Measurements from ENCODE around the gene NOS1AP. TPM values are rescaled to one million over a fixed set of nuclear protein-coding genes. Genes with fewer than 3 reads are reported as not detected.
"Not testable (repeated sequence)": the region's sequence is repeated elsewhere in the genome, so short reads cannot be mapped to it uniquely, and the experiment has no call there.

Gene NOS1AP
- polyA plus RNA-seq, 6 donors from 2014 or later, result not detected

- no peak for ATAC-seq (ENCODE audit: low read depth in 2 of 2)
- peaks cover 17 to 44% (median 36%) of the 10 kb centered on the region in 3 donors for H3K27me3 Mint-ChIP-seq
- no peak for DNase-seq
- no peaks in the 10 kb centered on the region for H3K4me1 Mint-ChIP-seq
- no peak overlapping the region for H3K27ac Mint-ChIP-seq
- no peaks in the 10 kb centered on the region for H3K9me3 Mint-ChIP-seq
- H3K36me3 Mint-ChIP-seq, result no peaks in the 10 kb centered on the region
- H3K4me3 Mint-ChIP-seq, result no peak overlapping the region
Measured at GRCh38 chr1:162333991-162334390, 264.5 kb downstream of the NOS1AP start.

DNA sequence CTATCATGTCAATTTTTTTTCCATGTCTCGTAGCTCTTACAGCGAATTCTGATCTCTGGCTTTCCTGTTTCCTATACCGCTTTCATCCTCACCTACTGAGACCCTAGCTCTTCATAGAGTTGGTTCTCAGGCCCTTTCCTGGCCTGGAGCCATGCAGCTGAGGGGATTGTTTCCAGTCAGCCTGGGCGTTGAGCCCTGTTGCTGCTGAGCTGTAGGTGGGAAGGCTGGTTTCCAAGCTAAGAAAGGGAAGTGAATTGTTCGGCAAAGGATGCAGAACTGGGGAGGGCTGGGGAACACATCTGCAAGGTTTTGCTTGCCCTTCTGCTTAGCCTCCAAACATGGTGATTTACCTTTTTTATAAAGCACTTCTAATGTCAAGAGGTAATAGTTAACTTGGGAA lies 265.6 kb downstream of the NOS1AP start:
- ATAC-seq (ENCODE audit: low read depth in 2 of 2), result no peak
- Mint-ChIP-seq H3K36me3 (no peaks in the 10 kb centered on the region), H3K9me3 (no peaks in the 10 kb centered on the region), H3K4me3 (no peak overlapping the region), H3K27ac (no peak overlapping the region), H3K4me1 (no peaks in the 10 kb centered on the region), H3K27me3 (peaks cover 17 to 49% (median 41%) of the 10 kb centered on the region in 3 donors)
- no peak for DNase-seq

DNA sequence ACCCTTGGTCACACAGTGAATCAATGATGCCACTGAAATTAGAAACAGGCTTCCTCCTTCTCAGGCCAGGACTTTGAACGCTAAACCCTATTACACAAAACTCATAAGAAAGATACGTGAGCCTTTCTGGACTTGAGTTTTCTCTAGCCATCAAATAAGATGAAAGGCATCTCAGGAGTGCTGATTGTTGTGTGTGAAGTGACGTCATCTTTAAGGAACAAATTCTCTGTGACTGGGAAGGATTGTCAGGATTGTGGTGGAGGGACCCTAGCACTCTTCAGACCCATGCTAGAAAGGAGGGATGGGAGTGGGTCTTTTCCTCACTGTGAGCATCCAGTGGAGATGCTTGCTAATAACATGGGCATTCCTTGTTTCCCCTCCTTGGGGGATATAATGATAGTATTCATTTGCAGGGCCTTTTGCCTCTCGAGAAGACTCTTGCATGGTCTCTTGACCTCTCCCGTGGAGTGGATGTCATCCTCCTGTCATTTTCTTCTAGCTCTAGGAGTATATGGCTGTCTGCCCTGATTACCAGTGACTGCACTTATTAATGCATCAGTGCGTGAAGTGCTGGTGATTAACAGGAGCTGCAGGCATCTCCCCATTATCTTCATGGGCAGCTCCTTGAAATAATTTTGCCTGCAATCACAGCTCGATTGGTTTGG lies 267.3 kb downstream of the NOS1AP start:
- H3K4me1 Mint-ChIP-seq, result no peaks in the 10 kb centered on the region
- no peak overlapping the region for H3K27ac Mint-ChIP-seq
- no peak overlapping the region for H3K4me3 Mint-ChIP-seq
- ATAC-seq (ENCODE audit: low read depth in 2 of 2) (no peak), DNase-seq (no peak)
- H3K27me3 Mint-ChIP-seq, result peaks cover 9 to 49% (median 30%) of the 10 kb centered on the region in 3 donors
- H3K36me3 Mint-ChIP-seq, result no peaks in the 10 kb centered on the region
- no peaks in the 10 kb centered on the region for H3K9me3 Mint-ChIP-seq

- no peaks in the 10 kb centered on the region for H3K9me3 Mint-ChIP-seq
- no peak for DNase-seq
- H3K4me3 Mint-ChIP-seq, result no peak overlapping the region
- no peak for ATAC-seq (ENCODE audit: low read depth in 2 of 2)
- no peaks in the 10 kb centered on the region for H3K36me3 Mint-ChIP-seq
- H3K27me3 Mint-ChIP-seq, result peaks cover 20 to 26% (median 24%) of the 10 kb centered on the region in 3 donors
- no peak overlapping the region for H3K27ac Mint-ChIP-seq
- H3K4me1 Mint-ChIP-seq, result no peaks in the 10 kb centered on the region
Measured at GRCh38 chr1:162342452-162342983, 273.0 kb downstream of the NOS1AP start.

DNA sequence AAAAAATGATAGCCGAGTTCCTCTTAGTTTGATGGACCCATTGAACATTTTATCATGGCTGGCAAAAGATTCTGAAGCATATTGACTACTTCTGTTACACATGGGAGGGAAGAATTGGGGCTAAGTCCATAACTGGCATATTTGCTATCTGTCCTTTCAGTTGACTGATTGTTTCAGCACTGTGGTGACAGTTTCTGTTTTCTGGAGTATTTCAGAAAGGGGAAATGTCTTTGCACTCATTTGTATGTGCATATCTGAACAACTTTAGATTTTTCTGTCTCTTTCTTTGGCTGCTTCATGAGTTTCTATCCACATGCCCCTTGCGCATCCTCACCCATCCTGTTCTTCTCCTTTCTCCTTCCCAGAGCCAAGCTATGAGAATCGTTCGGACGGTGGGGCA lies 274.0 kb downstream of the NOS1AP start:
- H3K4me1 Mint-ChIP-seq, result no peaks in the 10 kb centered on the region
- H3K27ac Mint-ChIP-seq, result no peak overlapping the region
- DNase-seq, result no peak
- no peak overlapping the region for H3K4me3 Mint-ChIP-seq
- no peaks in the 10 kb centered on the region for H3K9me3 Mint-ChIP-seq
- no peaks in the 10 kb centered on the region for H3K36me3 Mint-ChIP-seq
- no peak for ATAC-seq (ENCODE audit: low read depth in 2 of 2)
- H3K27me3 Mint-ChIP-seq, result peaks cover 20 to 28% (median 27%) of the 10 kb centered on the region in 3 donors

DNA sequence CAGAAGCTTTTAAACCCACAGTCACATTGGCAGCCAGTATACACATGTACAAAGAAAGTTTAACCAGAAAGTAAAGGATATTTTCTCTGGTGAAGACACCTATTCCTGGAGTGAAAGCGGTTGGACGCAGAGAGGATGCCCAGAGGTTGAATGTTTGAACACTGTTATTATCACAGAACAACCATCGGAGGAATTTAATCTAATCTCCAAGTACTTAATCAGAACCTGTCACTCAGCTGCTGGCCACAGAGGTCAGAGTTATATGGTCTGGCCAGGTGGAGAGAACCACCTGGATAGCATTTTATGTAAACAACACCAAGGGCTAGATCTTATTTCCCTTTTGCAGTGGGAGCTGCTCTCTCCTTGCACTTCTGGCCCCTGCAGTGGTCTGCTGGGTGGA lies 277.8 kb downstream of the NOS1AP start:
- Mint-ChIP-seq H3K4me1 (no peaks in the 10 kb centered on the region), H3K4me3 (no peak overlapping the region), H3K36me3 (no peaks in the 10 kb centered on the region), H3K27ac (no peak overlapping the region), H3K27me3 (peaks cover 11 to 34% (median 14%) of the 10 kb centered on the region in 3 donors), H3K9me3 (no peaks in the 10 kb centered on the region)
- DNase-seq (no peak), ATAC-seq (ENCODE audit: low read depth in 2 of 2) (no peak)

DNA sequence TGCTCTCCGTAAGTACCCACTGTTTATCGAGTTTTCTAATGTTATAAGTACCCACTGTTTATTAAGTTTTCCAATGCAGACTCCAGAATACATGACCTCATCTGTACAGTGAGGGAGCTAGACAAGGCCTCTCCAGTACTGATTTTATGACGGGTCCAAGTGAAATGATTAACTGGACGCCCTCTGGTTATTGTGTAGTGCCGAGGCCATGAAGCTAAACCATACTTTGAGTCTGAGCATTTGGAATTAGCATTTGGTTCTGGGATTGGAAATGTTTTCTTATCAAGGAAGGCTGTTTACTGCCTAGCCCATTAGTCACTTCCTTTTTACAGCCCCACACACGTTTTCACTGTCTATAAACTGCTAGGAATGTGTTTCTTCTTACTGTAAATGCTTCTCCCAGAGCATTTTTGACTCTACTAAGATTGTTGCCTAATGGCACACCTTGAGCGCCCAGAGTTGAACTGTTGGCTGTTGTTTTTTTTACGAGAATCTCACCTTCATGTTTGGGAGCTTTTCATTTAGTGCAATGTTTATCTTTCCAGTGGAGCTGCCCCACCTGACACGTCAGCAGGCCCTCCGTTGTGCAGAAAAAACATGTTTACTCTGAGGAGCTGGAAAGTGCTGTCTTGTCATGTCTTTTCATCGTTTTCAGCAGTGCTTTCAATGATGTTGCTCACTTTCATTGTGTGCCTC lies 280.3 kb downstream of the NOS1AP start:
- ATAC-seq (ENCODE audit: low read depth in 2 of 2) (no peak), DNase-seq (no peak)
- H3K27ac Mint-ChIP-seq, result no peak overlapping the region
- H3K27me3 Mint-ChIP-seq, result peaks cover 0 to 38% (median 15%) of the 10 kb centered on the region in 3 donors
- H3K4me3 Mint-ChIP-seq, result no peak overlapping the region
- H3K4me1 Mint-ChIP-seq, result no peaks in the 10 kb centered on the region
- no peaks in the 10 kb centered on the region for H3K36me3 Mint-ChIP-seq
- no peaks in the 10 kb centered on the region for H3K9me3 Mint-ChIP-seq

DNA sequence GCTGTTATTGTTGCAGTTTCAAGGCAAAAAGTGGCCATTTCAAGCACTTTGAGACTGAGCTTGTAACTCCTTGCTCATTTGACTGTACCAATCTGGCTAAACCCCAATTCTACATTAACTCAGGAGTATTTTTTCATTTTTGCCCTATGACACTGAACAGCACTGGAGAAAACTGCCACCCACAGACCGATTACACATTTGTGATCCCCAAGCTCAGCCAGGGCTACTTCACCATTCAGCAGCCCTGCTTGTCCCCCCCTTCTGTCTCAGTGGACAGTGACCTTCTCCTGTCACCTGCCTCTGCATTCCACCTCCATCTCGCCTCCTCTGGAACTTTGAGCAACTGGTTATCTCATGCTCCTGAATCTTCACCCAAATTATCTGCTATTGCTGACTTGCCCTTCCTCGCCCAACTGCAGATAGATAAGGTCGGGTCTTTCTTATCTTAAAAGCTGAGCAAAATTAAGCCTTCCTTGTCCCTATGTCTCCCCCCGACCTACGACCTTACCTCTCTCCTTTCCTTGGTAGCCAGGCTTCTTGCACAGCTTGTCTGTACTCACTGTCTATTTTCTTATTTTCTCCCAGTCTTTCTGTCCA lies 281.9 kb downstream of the NOS1AP start:
- Mint-ChIP-seq H3K27ac (peak overlapping the region in 1 of 6 donors; percentile 60), H3K36me3 (no peaks in the 10 kb centered on the region), H3K9me3 (no peaks in the 10 kb centered on the region), H3K27me3 (peaks cover 8 to 48% (median 20%) of the 10 kb centered on the region in 3 donors), H3K4me3 (no peak overlapping the region), H3K4me1 (no peaks in the 10 kb centered on the region)
- ATAC-seq (ENCODE audit: low read depth in 2 of 2) (no peak), DNase-seq (no peak)

- H3K9me3 Mint-ChIP-seq; H3K36me3 Mint-ChIP-seq; DNase-seq; H3K4me1 Mint-ChIP-seq; H3K4me3 Mint-ChIP-seq; ATAC-seq (ENCODE audit: low read depth in 2 of 2): not testable (repeated sequence)
- peak overlapping the region in 1 of 6 donors; percentile 28 for H3K27ac Mint-ChIP-seq
- H3K27me3 Mint-ChIP-seq, result peaks cover 8 to 51% (median 22%) of the 10 kb centered on the region in 3 donors
Measured at GRCh38 chr1:162351874-162352273, 282.4 kb downstream of the NOS1AP start.

DNA sequence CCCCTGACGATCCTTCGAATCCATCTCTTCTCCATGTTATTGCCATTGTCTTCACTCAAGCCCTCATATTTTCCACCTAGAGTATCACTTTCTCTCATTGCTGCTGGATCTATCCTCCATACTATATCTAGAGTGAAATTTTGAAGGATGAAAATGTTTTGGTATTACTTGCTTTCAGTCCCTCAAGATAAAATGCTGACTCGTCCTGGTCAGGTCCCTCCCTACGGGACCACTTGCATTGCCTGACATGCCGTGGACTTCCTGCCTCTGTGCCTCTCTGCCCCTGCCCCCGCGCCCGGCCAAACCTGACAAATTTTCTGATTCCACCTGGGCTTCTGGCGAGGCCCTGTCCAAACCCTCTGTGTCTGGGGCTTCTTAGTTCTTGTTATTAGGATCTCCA lies 283.6 kb downstream of the NOS1AP start:
- Mint-ChIP-seq H3K27ac (no peak overlapping the region), H3K4me1 (no peaks in the 10 kb centered on the region), H3K9me3 (no peaks in the 10 kb centered on the region), H3K4me3 (no peak overlapping the region), H3K36me3 (no peaks in the 10 kb centered on the region), H3K27me3 (peaks cover 17 to 58% (median 29%) of the 10 kb centered on the region in 3 donors)
- ATAC-seq (ENCODE audit: low read depth in 2 of 2) (no peak), DNase-seq (no peak)

DNA sequence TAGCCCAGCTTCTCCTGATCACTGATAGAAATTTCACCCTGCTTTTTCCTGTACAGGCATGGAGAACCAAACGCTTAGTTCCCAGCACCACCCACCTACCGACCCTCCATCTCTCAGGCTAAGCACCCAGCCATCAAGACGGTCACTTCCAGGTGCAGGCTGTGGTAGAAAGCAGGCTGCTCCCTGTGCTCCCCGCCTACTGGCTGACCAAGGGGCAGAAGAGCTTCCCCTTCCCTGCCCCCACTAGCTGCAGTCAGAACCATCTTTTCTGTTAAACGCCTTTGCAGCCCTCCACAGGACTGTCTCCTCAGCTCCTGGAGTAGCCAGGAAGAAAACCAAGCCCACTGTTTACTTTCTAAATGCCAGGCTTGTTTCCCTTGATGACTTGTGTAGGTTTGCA lies 284.2 kb downstream of the NOS1AP start:
- no peak for DNase-seq
- H3K27me3 Mint-ChIP-seq, result peaks cover 20 to 55% (median 24%) of the 10 kb centered on the region in 3 donors
- H3K9me3 Mint-ChIP-seq, result no peaks in the 10 kb centered on the region
- no peak for ATAC-seq (ENCODE audit: low read depth in 2 of 2)
- H3K4me1 Mint-ChIP-seq, result no peaks in the 10 kb centered on the region
- H3K36me3 Mint-ChIP-seq, result no peaks in the 10 kb centered on the region
- H3K4me3 Mint-ChIP-seq, result no peak overlapping the region
- H3K27ac Mint-ChIP-seq, result no peak overlapping the region

DNA sequence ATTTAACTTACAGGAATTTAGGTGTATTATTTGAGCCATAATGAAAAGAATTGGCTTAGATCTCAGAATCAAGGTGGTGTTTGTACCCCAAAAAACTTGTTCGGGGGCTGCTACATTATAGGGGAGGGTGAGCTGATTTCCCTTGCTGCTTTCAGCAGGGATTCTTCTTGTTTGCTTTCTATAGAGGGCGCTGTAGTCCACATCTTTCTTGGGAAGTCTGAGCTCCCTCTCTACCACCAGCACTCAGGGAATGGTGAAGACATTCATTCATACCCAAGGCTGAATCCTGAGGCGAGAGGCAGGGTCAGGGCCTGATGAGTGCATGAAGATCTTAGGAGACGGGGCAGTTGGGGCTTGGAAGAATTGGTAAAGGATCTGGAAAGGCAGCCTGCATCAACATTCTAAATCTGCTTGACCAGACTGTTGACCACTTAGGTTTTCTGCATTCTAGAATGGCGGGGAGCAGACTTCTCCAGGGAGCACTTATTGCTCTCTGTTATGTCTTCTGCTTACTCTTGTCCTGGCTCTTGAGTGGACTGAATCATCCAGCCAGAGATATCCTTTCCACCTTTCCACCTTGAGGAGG lies 288.3 kb downstream of the NOS1AP start:
- ATAC-seq (ENCODE audit: low read depth in 2 of 2) (no peak), DNase-seq (no peak)
- Mint-ChIP-seq H3K27ac (no peak overlapping the region), H3K36me3 (no peaks in the 10 kb centered on the region), H3K4me1 (peaks cover 0 to 17% (median 6%) of the 10 kb centered on the region in 3 donors), H3K9me3 (no peaks in the 10 kb centered on the region), H3K27me3 (peaks cover 29 to 35% (median 30%) of the 10 kb centered on the region in 3 donors), H3K4me3 (no peak overlapping the region)

DNA sequence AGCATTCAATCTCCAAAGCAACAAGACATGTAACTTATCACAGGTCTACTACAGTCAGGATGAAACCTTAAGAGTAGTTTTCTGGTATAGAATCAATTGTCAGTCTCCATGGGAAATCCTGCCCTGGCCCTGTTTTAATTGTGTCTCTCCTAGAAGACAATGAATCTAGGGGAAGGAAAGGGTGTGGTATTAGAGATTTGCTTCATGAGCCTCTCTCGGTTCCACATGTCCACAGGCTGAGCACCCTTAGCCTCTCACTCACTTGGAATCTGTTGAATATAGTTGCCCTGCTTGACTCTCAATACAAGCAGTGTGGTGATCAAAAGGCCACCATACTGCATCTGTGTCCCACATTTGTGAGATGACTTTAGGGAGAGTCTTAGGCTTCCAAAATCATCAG lies 289.4 kb downstream of the NOS1AP start:
- H3K4me1 Mint-ChIP-seq, result peaks cover 0 to 19% (median 6%) of the 10 kb centered on the region in 3 donors
- H3K9me3 Mint-ChIP-seq, result no peaks in the 10 kb centered on the region
- no peak overlapping the region for H3K4me3 Mint-ChIP-seq
- H3K27me3 Mint-ChIP-seq, result peaks cover 27 to 37% (median 36%) of the 10 kb centered on the region in 3 donors
- no peak overlapping the region for H3K27ac Mint-ChIP-seq
- ATAC-seq (ENCODE audit: low read depth in 2 of 2) (no peak), DNase-seq (no peak)
- no peaks in the 10 kb centered on the region for H3K36me3 Mint-ChIP-seq
